A673 (cell line): ENCODE data around the gene RORB. TPM values are rescaled to one million over a fixed set of nuclear protein-coding genes. Genes with fewer than 3 reads are reported as not detected.

Source experiments
- BruUV-seq: library from RNA; stranded (reverse); fragments of 400-500 nt; replicated peaks from 2 replicates; lab custom pipeline; 2021; lab: Mats Ljungman, UMichigan
- CTCF ChIA-PET: fragments of 300-600 bp; sonication (Branson Sonifier 250); formaldehyde crosslinking; loops from one replicate; lab custom pipeline; 2022; ENCODE audit warnings: antibody characterized with exemption; lab: Charles Lee
- POLR2A ChIA-PET: fragments of 300-600 bp; sonication (Branson Sonifier 250); formaldehyde crosslinking; loops from one replicate; lab custom pipeline; 2022; ENCODE audit warnings: antibody characterized with exemption; ENCODE audit not compliant: low non-redundant PET; lab: Charles Lee
- DNase-seq: peaks from one replicate; pipeline ENCODE4 v3.0.0-alpha.2; 2015; ENCODE audit warnings: low spot score
- H3K27ac ChIP-seq: fragments of 200-600 bp; sonication (generic); 2 replicates; pipeline ENCODE4 v1.5.1; 2016; ENCODE audit warnings: mixed run types, low read depth, mild to moderate bottlenecking, mixed read lengths, antibody characterized with exemption, low read length; ENCODE audit not compliant: poor library complexity, severe bottlenecking
- H3K27me3 ChIP-seq: fragments of 200-600 bp; sonication (generic); replicated peaks from 2 replicates; pipeline ENCODE4 v1.6.1; 2017; ENCODE audit warnings: mixed run types, low read depth, mild to moderate bottlenecking, mixed read lengths, antibody characterized with exemption, low read length; ENCODE audit not compliant: insufficient read depth, poor library complexity
- H3K36me3 ChIP-seq: fragments of 200-600 bp; sonication (generic); 2 replicates; pipeline ENCODE4 v1.6.1; 2016; ENCODE audit warnings: mixed run types, mild to moderate bottlenecking, mixed read lengths, antibody characterized with exemption, low read length; ENCODE audit not compliant: insufficient read depth, poor library complexity, severe bottlenecking
- H3K4me1 ChIP-seq: fragments of 200-600 bp; sonication (generic); 2 replicates; pipeline ENCODE4 v1.6.1; 2017; ENCODE audit warnings: mixed run types, mild to moderate bottlenecking, mixed read lengths, antibody characterized with exemption, low read length; ENCODE audit not compliant: insufficient read depth, poor library complexity, severe bottlenecking
- H3K4me3 ChIP-seq: fragments of 200-600 bp; sonication (generic); 2 replicates; pipeline ENCODE4 v1.5.1; 2016; ENCODE audit warnings: low read depth, mixed run types, mild to moderate bottlenecking, mixed read lengths, low read length; ENCODE audit not compliant: poor library complexity, severe bottlenecking
- H3K9me3 ChIP-seq: fragments of 200-600 bp; sonication (generic); 2 replicates; pipeline ENCODE4 v1.6.1; 2016; ENCODE audit warnings: mixed run types, low read depth, mild to moderate bottlenecking, mixed read lengths, antibody characterized with exemption, low read length; ENCODE audit not compliant: poor library complexity, severe bottlenecking
- CTCF ChIP-seq: fragments of 300-800, 200-600 bp; sonication (generic); conservative IDR thresholded peaks from 2 replicates; pipeline ENCODE4 v1.5.1; 2017; ENCODE audit warnings: low read depth, mild to moderate bottlenecking, antibody characterized with exemption, low read length, moderate library complexity, mixed read lengths
- EZH2 ChIP-seq: fragments of 200-600 bp; sonication (generic); IDR thresholded peaks from 2 replicates; pipeline ENCODE4 v1.6.1; 2017; ENCODE audit warnings: borderline replicate concordance, low read depth, mild to moderate bottlenecking, mixed read lengths, antibody characterized with exemption, low read length; ENCODE audit not compliant: poor library complexity, severe bottlenecking
- intact Hi-C: fragments of 100-400 bp; cut with micrococcal nuclease; formaldehyde crosslinking; loops from one replicate; pipeline ENCODE4 v1.10.0; 2022; ENCODE audit not compliant: unreplicated experiment
- total RNA-seq: library from RNA; stranded (reverse); gene quantifications from 2 replicates; pipeline ENCODE4 v1.2.3, GENCODE V29; 2021

The RORB gene
- total RNA-seq, 1 experiment from 2014 or later, result 0.02 TPM

GRCh38 chr9:74556685-74557084, 59.5 kb downstream of the RORB start:
- no TSS peak for BruUV-seq
- no peaks in the 10 kb centered on the region for H3K36me3 ChIP-seq
- intact Hi-C loops, result loop anchor here (10.0 kb wide), 1 partner anchor 62 kb away; the partner anchor contains the start of gene RORB
- ChIA-PET CTCF (no interaction called here), POLR2A (no interaction called here)
- TF ChIP-seq CTCF (no peak), EZH2 (no peak)
- H3K27ac ChIP-seq, result no peak overlapping the region
- H3K9me3 ChIP-seq, result no peaks in the 10 kb centered on the region
- DNase-seq, result no peak
- no peaks in the 10 kb centered on the region for H3K27me3 ChIP-seq
- no peak overlapping the region for H3K4me3 ChIP-seq
- no peaks in the 10 kb centered on the region for H3K4me1 ChIP-seq

GRCh38 chr9:74557571-74557970, 60.4 kb downstream of the RORB start:
- Histone ChIP-seq H3K27ac (no peak overlapping the region), H3K4me3 (no peak overlapping the region), H3K27me3 (no peaks in the 10 kb centered on the region), H3K4me1 (no peaks in the 10 kb centered on the region), H3K9me3 (no peaks in the 10 kb centered on the region), H3K36me3 (no peaks in the 10 kb centered on the region)
- TF ChIP-seq EZH2 (no peak), CTCF (no peak)
- DNase-seq, result no peak
- ChIA-PET POLR2A (no interaction called here), CTCF (no interaction called here)
- no TSS peak for BruUV-seq
- intact Hi-C loops, result loop anchor here (10.0 kb wide), 1 partner anchor 63 kb away; the partner anchor contains the start of gene RORB

GRCh38 chr9:74562611-74563010, 65.5 kb downstream of the RORB start:
- Histone ChIP-seq H3K27me3 (no peaks in the 10 kb centered on the region), H3K9me3 (no peaks in the 10 kb centered on the region), H3K4me3 (no peak overlapping the region), H3K27ac (no peak overlapping the region), H3K4me1 (no peaks in the 10 kb centered on the region), H3K36me3 (no peaks in the 10 kb centered on the region)
- DNase-seq, result no peak
- BruUV-seq, result no TSS peak
- ChIA-PET POLR2A (no interaction called here), CTCF (no interaction called here)
- intact Hi-C loops, result no loop called here
- no peak for TF ChIP-seq CTCF
- no peak for TF ChIP-seq EZH2
